T-helper 17 cell (primary cell): ENCODE results near the gene GPR146. TPM values are rescaled to one million over a fixed set of nuclear protein-coding genes. Genes with fewer than 3 reads are reported as not detected.
A peak's percentile ranks its signal among the peaks of the same experiment; 100 is the strongest.

ENCODE experiments used
- ATAC-seq: fragments of 150-1000 bp; cut with Tn5 transposase; 2 replicates; pipeline ENCODE4 v1.10.0; 2021; ENCODE audit warnings: mild to moderate bottlenecking, moderate library complexity
- DNase-seq, 3 donors: peaks; one replicate each; pipeline versions ENCODE4 v3.0.0 to v3.0.0-alpha.2; 2020 to 2021
- H3K9me3 ChIP-seq: one replicate; pipeline ENCODE4 v1.7.0; 2013; ENCODE audit warnings: low read length, mild to moderate bottlenecking; ENCODE audit not compliant: control insufficient read depth, poor library complexity, severe bottlenecking
- H3K27ac Mint-ChIP-seq: one replicate; pipeline ENCODE4 v1.8.0; 2022; ENCODE audit warnings: mild to moderate bottlenecking, moderate library complexity, mixed read lengths
- H3K27me3 Mint-ChIP-seq: one replicate; pipeline ENCODE4 v1.8.0; 2022; ENCODE audit warnings: mixed read lengths
- H3K36me3 Mint-ChIP-seq: one replicate; pipeline ENCODE4 v1.8.0; 2022; ENCODE audit warnings: low read depth, mixed read lengths
- H3K4me1 Mint-ChIP-seq: one replicate; pipeline ENCODE4 v1.8.0; 2022; ENCODE audit warnings: mild to moderate bottlenecking, mixed read lengths
- H3K4me3 Mint-ChIP-seq: one replicate; pipeline ENCODE4 v1.8.0; 2022; ENCODE audit warnings: mild to moderate bottlenecking, moderate library complexity, mixed read lengths
- total RNA-seq, 4 donors: library from RNA in 2 of 4; stranded (reverse) in 2 of 4; gene quantifications; one replicate each; pipeline ENCODE4 v1.2.3 and lab custom pipeline; 2022 to 2026

The GPR146 gene
- total RNA-seq, 2 donors from 2014 or later = 17.9 to 22.2 TPM

- no peak for DNase-seq
- peaks cover 21% of the 10 kb centered on the region for H3K4me1 Mint-ChIP-seq
- peak overlapping the region; percentile 21 for H3K4me3 Mint-ChIP-seq
- H3K27me3 Mint-ChIP-seq = no peaks in the 10 kb centered on the region
- H3K36me3 Mint-ChIP-seq = peaks cover 4% of the 10 kb centered on the region
- no peak overlapping the region for H3K27ac Mint-ChIP-seq
- H3K9me3 ChIP-seq = no peaks in the 10 kb centered on the region
- ATAC-seq = no peak
These were observed 19.2 kb upstream of the GPR146 start for GRCh38 chr7:1024876-1025742.

- H3K4me1 Mint-ChIP-seq = peaks cover 25% of the 10 kb centered on the region
- H3K27ac Mint-ChIP-seq = no peak overlapping the region
These were observed 18.4 kb upstream of the GPR146 start for GRCh38 chr7:1025743-1026581.

GRCh38 chr7:1026721-1027161, 17.6 kb upstream of the GPR146 start:
- ATAC-seq = no peak
- H3K27me3 Mint-ChIP-seq = no peaks in the 10 kb centered on the region

More at GRCh38 chr7:1025743-1026581, 18.4 kb upstream of the GPR146 start:
- Mint-ChIP-seq H3K36me3 (peaks cover 4% of the 10 kb centered on the region), H3K4me3 (peak overlapping the region; percentile 74), H3K27me3 (no peaks in the 10 kb centered on the region)
- ATAC-seq (no peak), DNase-seq (no peak)
- H3K9me3 ChIP-seq = no peaks in the 10 kb centered on the region

GRCh38 chr7:1027242-1028043, 16.9 kb upstream of the GPR146 start:
- Mint-ChIP-seq H3K4me3 (peak overlapping the region; percentile 74), H3K4me1 (peaks cover 29% of the 10 kb centered on the region), H3K27me3 (no peaks in the 10 kb centered on the region), H3K27ac (no peak overlapping the region), H3K36me3 (peaks cover 4% of the 10 kb centered on the region)
- DNase-seq (no peak), ATAC-seq (no peak)
- H3K9me3 ChIP-seq = no peaks in the 10 kb centered on the region

More at GRCh38 chr7:1026721-1027161, 17.6 kb upstream of the GPR146 start:
- Mint-ChIP-seq H3K36me3 (peaks cover 4% of the 10 kb centered on the region), H3K27ac (no peak overlapping the region), H3K4me3 (peak overlapping the region; percentile 74), H3K4me1 (peaks cover 27% of the 10 kb centered on the region)
- H3K9me3 ChIP-seq = no peaks in the 10 kb centered on the region
- DNase-seq = no peak

- H3K9me3 ChIP-seq = no peaks in the 10 kb centered on the region
- DNase-seq (peak; percentile 74 to 75 (median 74)), ATAC-seq (peak; percentile 78)
- Mint-ChIP-seq H3K4me1 (peaks cover 34% of the 10 kb centered on the region), H3K27me3 (no peaks in the 10 kb centered on the region), H3K36me3 (peaks cover 2% of the 10 kb centered on the region), H3K4me3 (peak overlapping the region; percentile 80), H3K27ac (peak overlapping the region; percentile 65)
These were observed 16.1 kb upstream of the GPR146 start for GRCh38 chr7:1028044-1028770.

GRCh38 chr7:1028775-1029636, 15.3 kb upstream of the GPR146 start:
- ATAC-seq (peak; percentile 69), DNase-seq (peak in 2 of 3 donors; percentile 39 to 48)
- Mint-ChIP-seq H3K4me1 (peaks cover 36% of the 10 kb centered on the region), H3K4me3 (peak overlapping the region; percentile 80), H3K36me3 (no peaks in the 10 kb centered on the region), H3K27ac (peak overlapping the region; percentile 65), H3K27me3 (no peaks in the 10 kb centered on the region)
- H3K9me3 ChIP-seq = no peaks in the 10 kb centered on the region

GRCh38 chr7:1029637-1030443, 14.5 kb upstream of the GPR146 start:
- peak overlapping the region; percentile 65 for H3K27ac Mint-ChIP-seq
- H3K4me1 Mint-ChIP-seq = peaks cover 41% of the 10 kb centered on the region
- H3K27me3 Mint-ChIP-seq = no peaks in the 10 kb centered on the region
- DNase-seq = no peak
- no peaks in the 10 kb centered on the region for H3K36me3 Mint-ChIP-seq
- no peak for ATAC-seq
- no peaks in the 10 kb centered on the region for H3K9me3 ChIP-seq
- peak overlapping the region; percentile 80 for H3K4me3 Mint-ChIP-seq

GRCh38 chr7:1030444-1031070, 13.8 kb upstream of the GPR146 start:
- ATAC-seq (no peak), DNase-seq (no peak)
- Mint-ChIP-seq H3K36me3 (no peaks in the 10 kb centered on the region), H3K27ac (peak overlapping the region; percentile 65), H3K27me3 (no peaks in the 10 kb centered on the region), H3K4me1 (peaks cover 41% of the 10 kb centered on the region), H3K4me3 (no peak overlapping the region)
- no peaks in the 10 kb centered on the region for H3K9me3 ChIP-seq

- Mint-ChIP-seq H3K4me1 (peaks cover 39% of the 10 kb centered on the region), H3K27ac (no peak overlapping the region), H3K36me3 (no peaks in the 10 kb centered on the region), H3K4me3 (no peak overlapping the region), H3K27me3 (no peaks in the 10 kb centered on the region)
- no peaks in the 10 kb centered on the region for H3K9me3 ChIP-seq
- DNase-seq (no peak), ATAC-seq (no peak)
These were observed 12.5 kb upstream of the GPR146 start for GRCh38 chr7:1031716-1032455.

- Mint-ChIP-seq H3K27ac (peak overlapping the region; percentile 72), H3K4me1 (peaks cover 36% of the 10 kb centered on the region), H3K27me3 (no peaks in the 10 kb centered on the region), H3K4me3 (no peak overlapping the region), H3K36me3 (no peaks in the 10 kb centered on the region)
- no peak for ATAC-seq
- H3K9me3 ChIP-seq = no peaks in the 10 kb centered on the region
- no peak for DNase-seq
These were observed 11.7 kb upstream of the GPR146 start for GRCh38 chr7:1032536-1033181.
